Caco-2 (cell line): Measurements from ENCODE around the gene HES5. TPM values are rescaled to one million over a fixed set of nuclear protein-coding genes. Genes with fewer than 3 reads are reported as not detected.
A peak's percentile ranks its signal among the peaks of the same experiment; 100 is the strongest.

Experiments
- BruUV-seq: library from RNA; stranded (reverse); fragments of 400-500 nt; replicated peaks from 2 replicates; lab custom pipeline; 2021; lab: Mats Ljungman, UMichigan
- CTCF ChIA-PET: fragments of 300-600 bp; sonication (Branson Sonifier 250); formaldehyde crosslinking; loops from one replicate; lab custom pipeline; 2022; ENCODE audit warnings: antibody characterized with exemption; lab: Charles Lee
- POLR2A ChIA-PET: fragments of 300-600 bp; sonication (Branson Sonifier 250); formaldehyde crosslinking; loops from one replicate; lab custom pipeline; 2022; ENCODE audit warnings: antibody characterized with exemption; lab: Charles Lee
- DNase-seq, 2 experiments: peaks; one replicate each; pipeline versions ENCODE4 v3.0.0 to v3.0.0-alpha.2; 2020 to 2022
- H3K27me3 ChIP-seq: replicated peaks from 2 replicates; pipeline ENCODE4 v1.6.0; 2011; ENCODE audit warnings: low read length; ENCODE audit not compliant: control insufficient read depth, insufficient read depth
- H3K36me3 ChIP-seq: 2 replicates; pipeline ENCODE4 v1.5.1; 2011; ENCODE audit warnings: low read length; ENCODE audit not compliant: control insufficient read depth, insufficient read depth
- H3K4me1 ChIP-seq: fragments of 250-450 bp; sonication (Bioruptor Pico); 2 replicates; pipeline ENCODE4 v1.5.1; 2020; ENCODE audit warnings: mild to moderate bottlenecking
- H3K4me3 ChIP-seq: 2 replicates; pipeline ENCODE4 v1.5.1; 2011; ENCODE audit warnings: low read depth, mild to moderate bottlenecking, control low read depth, low read length
- H3K9me3 ChIP-seq: fragments of 250-450 bp; sonication (Bioruptor Pico); 2 replicates; pipeline ENCODE4 v1.5.1; 2020; ENCODE audit warnings: mild to moderate bottlenecking, moderate library complexity
- H3K27ac Mint-ChIP-seq: one replicate; pipeline ENCODE4 v1.8.0; 2022; ENCODE audit warnings: mixed read lengths; ENCODE audit not compliant: unreplicated experiment
- H3K27me3 Mint-ChIP-seq: one replicate; pipeline ENCODE4 v1.8.0; 2022; ENCODE audit warnings: mixed read lengths; ENCODE audit not compliant: insufficient read depth, unreplicated experiment
- H3K36me3 Mint-ChIP-seq: one replicate; pipeline ENCODE4 v1.8.0; 2022; ENCODE audit warnings: mild to moderate bottlenecking, mixed read lengths; ENCODE audit not compliant: insufficient read depth, unreplicated experiment
- H3K4me1 Mint-ChIP-seq: one replicate; pipeline ENCODE4 v1.8.0; 2022; ENCODE audit warnings: low read depth, mixed read lengths; ENCODE audit not compliant: unreplicated experiment
- H3K4me3 Mint-ChIP-seq: one replicate; pipeline ENCODE4 v1.8.0; 2022; ENCODE audit warnings: mild to moderate bottlenecking, moderate library complexity, mixed read lengths; ENCODE audit not compliant: unreplicated experiment
- H3K9me3 Mint-ChIP-seq: one replicate; pipeline ENCODE4 v1.8.0; 2022; ENCODE audit warnings: mixed read lengths; ENCODE audit not compliant: unreplicated experiment
- intact Hi-C: fragments of 100-400 bp; cut with micrococcal nuclease; formaldehyde crosslinking; loops from one replicate; pipeline ENCODE4 v1.10.0; 2022; ENCODE audit not compliant: unreplicated experiment
- total RNA-seq: library from RNA; stranded (reverse); gene quantifications from 2 replicates; pipeline ENCODE4 v1.2.3, GENCODE V29; 2022
- TF ChIP-seq, protein P1 (sequence below), 2 experiments: fragments of 200-600 bp in 1 of 2; IDR thresholded peaks; 1 replicate in 1 of 2; 2 replicates in 1 of 2; pipeline versions ENCODE4 v1.5.1 to v1.8.0; 2011 to 2022; ENCODE audit warnings: antibody characterized with exemption in 1 of 2, control low read depth in 1 of 2, inconsistent platforms in 1 of 2, low read depth in 1 of 2, low read length in 1 of 2, mild to moderate bottlenecking in 1 of 2, moderate library complexity in 1 of 2; ENCODE audit not compliant: insufficient read depth in 1 of 2, severe bottlenecking in 1 of 2, unreplicated experiment in 1 of 2

Gene HES5
- total RNA-seq, 1 experiment from 2014 or later: not detected

DNA sequence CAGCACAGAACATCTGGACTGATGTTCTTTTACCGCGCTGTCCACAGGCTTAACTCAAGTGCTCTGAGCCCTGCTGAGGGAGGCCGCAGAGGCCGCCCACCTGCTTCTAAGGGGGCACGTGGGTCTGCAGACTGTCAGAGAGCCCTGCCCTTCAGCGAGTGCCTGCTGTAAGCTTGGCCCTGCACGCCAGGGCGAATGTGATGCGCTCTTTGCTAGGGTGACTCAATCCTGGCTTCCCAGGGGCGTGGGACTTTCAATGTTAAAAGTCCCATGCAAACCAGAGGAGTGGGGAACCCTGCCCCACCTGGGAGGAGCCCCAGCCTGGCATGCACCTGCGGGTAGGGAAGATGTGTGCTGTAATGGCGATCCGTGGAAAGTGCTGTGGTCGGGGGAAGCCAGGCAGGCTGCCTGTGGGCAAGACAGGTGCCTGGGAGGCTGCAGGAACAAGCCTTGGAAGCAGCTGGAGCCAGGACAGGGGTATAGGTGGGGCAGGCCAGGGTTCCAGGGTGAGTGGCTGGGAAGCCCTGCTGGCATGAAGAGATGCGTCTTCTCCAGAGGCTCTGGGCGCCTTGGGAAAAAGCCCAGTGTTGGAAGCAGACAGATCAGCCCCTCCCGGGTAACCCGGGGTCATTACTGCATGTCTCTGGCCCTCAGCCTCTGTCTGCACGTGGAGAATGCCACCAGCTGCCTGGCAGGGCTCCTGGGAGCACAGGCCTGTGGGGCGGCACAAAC, 3.1 kb downstream of the HES5 start:
- H3K4me1 Mint-ChIP-seq: no peaks in the 10 kb centered on the region
- no peak for DNase-seq
- Histone ChIP-seq H3K27me3 (peaks cover 3% of the 10 kb centered on the region), H3K9me3 (no peaks in the 10 kb centered on the region), H3K4me3 (peak overlapping the region; percentile 21), H3K36me3 (no peaks in the 10 kb centered on the region), H3K4me1 (0 out of 2 replicates have a peak, but pooled peaks cover 3% of the 10 kb centered on the region)
- BruUV-seq: no TSS peak
- ChIA-PET CTCF (interaction anchor here (0.5 to 1.5 kb wide), 4 partner anchors 20 to 964 kb away, joined by 3 to 6 read pairs (median 4); no protein-coding TSS in a partner anchor), POLR2A (interaction anchor here (1.1 to 1.6 kb wide), 3 partner anchors 8 to 59 kb away, joined by 4 to 10 read pairs (median 4); partner anchors contain the start of gene PRXL2B)
- TF ChIP-seq, protein P1, sequence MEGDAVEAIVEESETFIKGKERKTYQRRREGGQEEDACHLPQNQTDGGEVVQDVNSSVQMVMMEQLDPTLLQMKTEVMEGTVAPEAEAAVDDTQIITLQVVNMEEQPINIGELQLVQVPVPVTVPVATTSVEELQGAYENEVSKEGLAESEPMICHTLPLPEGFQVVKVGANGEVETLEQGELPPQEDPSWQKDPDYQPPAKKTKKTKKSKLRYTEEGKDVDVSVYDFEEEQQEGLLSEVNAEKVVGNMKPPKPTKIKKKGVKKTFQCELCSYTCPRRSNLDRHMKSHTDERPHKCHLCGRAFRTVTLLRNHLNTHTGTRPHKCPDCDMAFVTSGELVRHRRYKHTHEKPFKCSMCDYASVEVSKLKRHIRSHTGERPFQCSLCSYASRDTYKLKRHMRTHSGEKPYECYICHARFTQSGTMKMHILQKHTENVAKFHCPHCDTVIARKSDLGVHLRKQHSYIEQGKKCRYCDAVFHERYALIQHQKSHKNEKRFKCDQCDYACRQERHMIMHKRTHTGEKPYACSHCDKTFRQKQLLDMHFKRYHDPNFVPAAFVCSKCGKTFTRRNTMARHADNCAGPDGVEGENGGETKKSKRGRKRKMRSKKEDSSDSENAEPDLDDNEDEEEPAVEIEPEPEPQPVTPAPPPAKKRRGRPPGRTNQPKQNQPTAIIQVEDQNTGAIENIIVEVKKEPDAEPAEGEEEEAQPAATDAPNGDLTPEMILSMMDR (IDR thresholded peaks at IDR 0.05; ENCODE audit: insufficient read depth in 1 of 2, low read depth in 1 of 2, low read length in 1 of 2, severe bottlenecking in 1 of 2, unreplicated experiment in 1 of 2): no peak
- H3K27me3 Mint-ChIP-seq: peaks cover 4% of the 10 kb centered on the region
- H3K9me3 Mint-ChIP-seq: no peaks in the 10 kb centered on the region
- peak overlapping the region; percentile 81 for H3K4me3 Mint-ChIP-seq
- intact Hi-C loops: loop anchor here (1.0 to 5.0 kb wide), 2 partner anchors 19 to 60 kb away; partner anchors contain the start of gene PRXL2B
- H3K36me3 Mint-ChIP-seq: peaks cover 6% of the 10 kb centered on the region
- H3K27ac Mint-ChIP-seq: peak overlapping the region; percentile 67

DNA sequence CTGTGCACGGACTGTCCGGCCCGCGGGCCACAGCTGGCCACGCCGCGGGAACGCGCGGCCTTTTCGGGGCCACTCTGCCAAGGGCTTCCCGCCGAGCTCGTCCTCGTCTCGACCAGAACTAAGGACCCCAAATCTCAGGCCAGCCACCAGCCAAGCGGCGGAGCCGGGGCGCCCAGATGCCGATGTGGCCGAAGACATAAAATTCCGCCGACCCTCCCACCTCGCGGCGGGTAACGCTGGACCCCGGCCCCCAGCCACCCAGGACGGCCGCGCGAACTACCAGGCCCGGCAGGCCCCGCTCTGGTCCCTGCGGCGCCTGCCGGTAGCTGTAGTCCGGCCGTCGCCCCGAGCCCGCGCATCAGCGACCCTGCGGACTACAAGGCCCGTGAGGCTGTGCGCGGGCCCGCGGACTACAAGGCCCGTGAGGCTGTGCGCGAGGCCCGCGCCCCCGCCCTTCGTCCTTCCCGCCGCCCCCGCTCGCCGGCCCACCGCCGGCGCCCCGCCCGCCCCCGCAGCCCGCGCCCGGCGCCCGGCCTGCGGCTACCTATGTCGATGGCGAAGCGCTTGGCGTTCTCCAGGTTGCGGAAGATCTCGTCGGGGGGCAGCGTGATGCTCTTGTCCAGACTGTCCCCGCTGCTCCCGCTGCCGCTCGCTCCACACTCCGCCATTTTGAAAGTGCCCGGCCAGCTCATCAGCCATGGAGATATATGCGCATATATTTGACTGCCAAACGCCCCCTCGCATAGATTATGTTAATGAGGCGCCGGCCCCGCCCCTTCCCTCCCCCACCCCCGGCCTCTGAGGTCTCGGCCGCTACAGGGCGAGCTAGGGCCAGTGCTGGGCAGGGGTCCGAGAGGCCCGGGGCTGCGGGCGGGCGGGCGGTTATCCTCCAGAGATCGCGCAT, 3.9 kb downstream of the HES5 start, which contains the start of gene PANK4:
Gene PANK4 (minus strand): TSS at position 677 of the 904 bp plus-strand sequence. CDS start 9 bp downstream, at position 668.
- intact Hi-C loops: loop anchor here (1.0 to 5.0 kb wide), 2 partner anchors 20 to 61 kb away; partner anchors contain the start of gene PRXL2B
- Mint-ChIP-seq H3K4me3 (peak within 1 kb of the TSS; percentile 81), H3K27me3 (peaks cover 4% of the 10 kb centered on the region), H3K4me1 (no peaks in the 10 kb centered on the region), H3K27ac (peak within 1 kb of the TSS; percentile 69), H3K9me3 (no peaks in the 10 kb centered on the region), H3K36me3 (peaks cover 6% of the 10 kb centered on the region)
- BruUV-seq: no TSS peak
- peak; percentile 88 to 90 for DNase-seq
- H3K4me3 ChIP-seq: peak within 1 kb of the TSS; percentile 65
- no peaks in the 10 kb centered on the region for H3K36me3 ChIP-seq
- H3K27me3 ChIP-seq: peaks cover 2% of the 10 kb centered on the region
- ChIA-PET CTCF (interaction anchor here (0.5 to 1.5 kb wide), 7 partner anchors 20 to 965 kb away, joined by 3 to 6 read pairs (median 3); no protein-coding TSS in a partner anchor), POLR2A (interaction anchor here (0.6 to 1.6 kb wide), 6 partner anchors 9 to 137 kb away, joined by 3 to 10 read pairs (median 4); partner anchors contain the start of genes PEX10 and PRXL2B)
- 0 out of 2 replicates have a peak, but pooled peaks cover 3% of the 10 kb centered on the region for H3K4me1 ChIP-seq
- H3K9me3 ChIP-seq: no peaks in the 10 kb centered on the region
- TF ChIP-seq, protein P1 (IDR thresholded peaks at IDR 0.05; ENCODE audit: insufficient read depth in 1 of 2, low read depth in 1 of 2, low read length in 1 of 2, severe bottlenecking in 1 of 2, unreplicated experiment in 1 of 2): no peak
